Neural cell (in vitro differentiated cells): ENCODE data around the gene ANAPC15. TPM values are rescaled to one million over a fixed set of nuclear protein-coding genes. Genes with fewer than 3 reads are reported as not detected.

Experiments used
- H2AFZ ChIP-seq: fragments of 200-600, 300-800 bp; sonication (generic), shearing (Covaris generic); 2 replicates; pipeline ENCODE4 v1.6.0; 2014; ENCODE audit warnings: low read depth, mild to moderate bottlenecking, antibody characterized with exemption, low read length, moderate library complexity
- H3F3A ChIP-seq: fragments of 200-600 bp; shearing (Covaris generic); 2 replicates; pipeline ENCODE4 v1.6.1; 2016; ENCODE audit warnings: mild to moderate bottlenecking, moderate library complexity, mixed read lengths, antibody characterized with exemption, low read length; ENCODE audit not compliant: insufficient read depth, poor library complexity, severe bottlenecking
- H3K27ac ChIP-seq: fragments of 200-600, 300-800 bp; sonication (generic), shearing (Covaris generic); 2 replicates; pipeline ENCODE4 v1.5.1; 2014; ENCODE audit warnings: mild to moderate bottlenecking, low read length, moderate library complexity
- H3K27me3 ChIP-seq: fragments of 300-800, 200-600 bp; sonication (generic), shearing (Covaris generic); 2 replicates; pipeline ENCODE4 v1.6.0; 2014; ENCODE audit warnings: mild to moderate bottlenecking, low read depth, low read length, moderate library complexity; ENCODE audit not compliant: insufficient read depth
- H3K36me3 ChIP-seq: fragments of 300-800, 200-600 bp; sonication (generic), shearing (Covaris generic); 2 replicates; pipeline ENCODE4 v1.5.1; 2014; ENCODE audit warnings: mild to moderate bottlenecking, antibody characterized with exemption, low read length, moderate library complexity; ENCODE audit not compliant: insufficient read depth
- H3K4me2 ChIP-seq: fragments of 300-800, 200-600 bp; sonication (generic), shearing (Covaris generic); 2 replicates; pipeline ENCODE4 v1.6.0; 2014; ENCODE audit warnings: mild to moderate bottlenecking, low read length
- H3K4me3 ChIP-seq: fragments of 300-800, 200-600 bp; sonication (generic), shearing (Covaris generic); 2 replicates; pipeline ENCODE4 v1.5.1; 2014; ENCODE audit warnings: mild to moderate bottlenecking, low read length, moderate library complexity
- H3K79me2 ChIP-seq: fragments of 200-600 bp; shearing (Covaris generic); replicated peaks from 2 replicates; pipeline ENCODE4 v1.6.0; 2014; ENCODE audit warnings: mild to moderate bottlenecking, low read length, moderate library complexity; ENCODE audit not compliant: insufficient read depth
- H3K9ac ChIP-seq: fragments of 300-800, 200-600 bp; sonication (generic), shearing (Covaris generic); 2 replicates; pipeline ENCODE4 v1.6.1; 2016; ENCODE audit warnings: mild to moderate bottlenecking, low read length, mixed read lengths
- H3K9me2 ChIP-seq: fragments of 200-600 bp; shearing (Covaris generic); 2 replicates; pipeline ENCODE4 v1.6.1; 2016; ENCODE audit warnings: mild to moderate bottlenecking, low read length, mixed read lengths; ENCODE audit not compliant: insufficient read depth
- H3K9me3 ChIP-seq: fragments of 200-600, 300-800 bp; sonication (generic), shearing (Covaris generic); 2 replicates; pipeline ENCODE4 v1.6.1; 2016; ENCODE audit warnings: mild to moderate bottlenecking, mixed run types, low read length, moderate library complexity, mixed read lengths
- H4K20me1 ChIP-seq: fragments of 200-600 bp; shearing (Covaris generic); 2 replicates; pipeline ENCODE4 v1.6.1; 2016; ENCODE audit warnings: mild to moderate bottlenecking, mixed run types; ENCODE audit not compliant: insufficient read depth
- EZH2 ChIP-seq: fragments of 200-600, 300-800 bp; shearing (Covaris generic), sonication (generic); IDR thresholded peaks from 2 replicates; pipeline ENCODE4 v1.6.1; 2014; ENCODE audit warnings: antibody characterized with exemption, low read length, borderline replicate concordance, mild to moderate bottlenecking; ENCODE audit not compliant: insufficient read depth, poor library complexity, severe bottlenecking
- MXI1 ChIP-seq: fragments of 450-650 bp; conservative IDR thresholded peaks from 2 replicates; pipeline ENCODE4 v1.6.1; 2014; ENCODE audit warnings: antibody characterized with exemption, mild to moderate bottlenecking; ENCODE audit not compliant: poor library complexity, severe bottlenecking
- POLR2AphosphoS5 ChIP-seq: IDR thresholded peaks from 2 replicates; pipeline ENCODE4 v1.6.1; 2012
- RAD21 ChIP-seq: fragments of 450-650 bp; conservative IDR thresholded peaks from 2 replicates; pipeline ENCODE4 v1.6.1; 2014; ENCODE audit warnings: antibody characterized with exemption, mild to moderate bottlenecking, moderate library complexity
- SMC3 ChIP-seq: fragments of 450-650 bp; conservative IDR thresholded peaks from 2 replicates; pipeline ENCODE4 v1.6.1; 2014; ENCODE audit warnings: antibody characterized with exemption, mild to moderate bottlenecking, moderate library complexity; ENCODE audit not compliant: poor library complexity
- TAF1 ChIP-seq: IDR thresholded peaks from 2 replicates; pipeline ENCODE4 v1.6.1; 2012; ENCODE audit warnings: low read depth
- polyA plus RNA-seq: library from polyadenylated mRNA; depleted of rRNA; stranded (reverse); fragments of >200 nt; gene quantifications from 2 replicates; pipeline ENCODE4 v1.2.3, GENCODE V29; 2014
- TF ChIP-seq, protein P1 (sequence below): IDR thresholded peaks from 2 replicates; pipeline ENCODE4 v1.6.1; 2012; ENCODE audit warnings: borderline replicate concordance
- TF ChIP-seq, protein P2 (sequence below): fragments of 450-650 bp; IDR thresholded peaks from 2 replicates; pipeline ENCODE4 v1.5.1; 2014; ENCODE audit warnings: antibody characterized with exemption, mild to moderate bottlenecking, moderate library complexity; ENCODE audit not compliant: poor library complexity, severe bottlenecking

The ANAPC15 gene
- polyA plus RNA-seq, 1 donor from 2014 or later = 64.6 TPM

DNA sequence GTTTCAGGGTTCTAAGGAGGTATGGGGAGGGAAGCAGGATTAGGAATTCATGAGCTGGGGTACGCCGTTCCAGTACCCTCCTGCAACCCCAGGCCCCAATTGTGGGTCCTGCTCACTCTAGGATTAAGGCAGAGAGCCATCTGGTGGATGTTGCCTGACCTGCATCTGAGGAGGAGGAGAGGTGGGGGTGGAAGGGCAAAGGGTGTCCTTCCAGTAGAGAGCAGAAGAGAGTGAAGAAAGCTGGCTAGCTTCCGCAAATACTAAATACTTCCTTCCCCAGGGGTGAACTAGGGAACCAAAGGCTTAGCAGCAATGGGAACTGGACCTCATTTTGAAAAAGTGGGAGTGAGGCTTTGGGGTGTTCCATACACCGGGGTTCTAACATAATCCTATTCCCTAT lies 21.2 kb downstream of the ANAPC15 start:
- Histone ChIP-seq H3K4me2 (no peak overlapping the region), H4K20me1 (no peaks in the 10 kb centered on the region), H3K79me2 (no peaks in the 10 kb centered on the region), H3K27me3 (no peaks in the 10 kb centered on the region), H3K9ac (no peak overlapping the region), H3K27ac (no peak overlapping the region), H3F3A (no peaks in the 10 kb centered on the region), H3K9me2 (no peaks in the 10 kb centered on the region), H3K36me3 (no peaks in the 10 kb centered on the region), H3K4me3 (no peak overlapping the region), H2AFZ (no peak overlapping the region), H3K9me3 (no peaks in the 10 kb centered on the region)
- TF ChIP-seq RAD21 (peak; percentile 79), SMC3 (peak; percentile 92), POLR2AphosphoS5 (no peak)
- TF ChIP-seq, protein P1, sequence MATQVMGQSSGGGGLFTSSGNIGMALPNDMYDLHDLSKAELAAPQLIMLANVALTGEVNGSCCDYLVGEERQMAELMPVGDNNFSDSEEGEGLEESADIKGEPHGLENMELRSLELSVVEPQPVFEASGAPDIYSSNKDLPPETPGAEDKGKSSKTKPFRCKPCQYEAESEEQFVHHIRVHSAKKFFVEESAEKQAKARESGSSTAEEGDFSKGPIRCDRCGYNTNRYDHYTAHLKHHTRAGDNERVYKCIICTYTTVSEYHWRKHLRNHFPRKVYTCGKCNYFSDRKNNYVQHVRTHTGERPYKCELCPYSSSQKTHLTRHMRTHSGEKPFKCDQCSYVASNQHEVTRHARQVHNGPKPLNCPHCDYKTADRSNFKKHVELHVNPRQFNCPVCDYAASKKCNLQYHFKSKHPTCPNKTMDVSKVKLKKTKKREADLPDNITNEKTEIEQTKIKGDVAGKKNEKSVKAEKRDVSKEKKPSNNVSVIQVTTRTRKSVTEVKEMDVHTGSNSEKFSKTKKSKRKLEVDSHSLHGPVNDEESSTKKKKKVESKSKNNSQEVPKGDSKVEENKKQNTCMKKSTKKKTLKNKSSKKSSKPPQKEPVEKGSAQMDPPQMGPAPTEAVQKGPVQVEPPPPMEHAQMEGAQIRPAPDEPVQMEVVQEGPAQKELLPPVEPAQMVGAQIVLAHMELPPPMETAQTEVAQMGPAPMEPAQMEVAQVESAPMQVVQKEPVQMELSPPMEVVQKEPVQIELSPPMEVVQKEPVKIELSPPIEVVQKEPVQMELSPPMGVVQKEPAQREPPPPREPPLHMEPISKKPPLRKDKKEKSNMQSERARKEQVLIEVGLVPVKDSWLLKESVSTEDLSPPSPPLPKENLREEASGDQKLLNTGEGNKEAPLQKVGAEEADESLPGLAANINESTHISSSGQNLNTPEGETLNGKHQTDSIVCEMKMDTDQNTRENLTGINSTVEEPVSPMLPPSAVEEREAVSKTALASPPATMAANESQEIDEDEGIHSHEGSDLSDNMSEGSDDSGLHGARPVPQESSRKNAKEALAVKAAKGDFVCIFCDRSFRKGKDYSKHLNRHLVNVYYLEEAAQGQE = no peak
- TF ChIP-seq, protein P2, sequence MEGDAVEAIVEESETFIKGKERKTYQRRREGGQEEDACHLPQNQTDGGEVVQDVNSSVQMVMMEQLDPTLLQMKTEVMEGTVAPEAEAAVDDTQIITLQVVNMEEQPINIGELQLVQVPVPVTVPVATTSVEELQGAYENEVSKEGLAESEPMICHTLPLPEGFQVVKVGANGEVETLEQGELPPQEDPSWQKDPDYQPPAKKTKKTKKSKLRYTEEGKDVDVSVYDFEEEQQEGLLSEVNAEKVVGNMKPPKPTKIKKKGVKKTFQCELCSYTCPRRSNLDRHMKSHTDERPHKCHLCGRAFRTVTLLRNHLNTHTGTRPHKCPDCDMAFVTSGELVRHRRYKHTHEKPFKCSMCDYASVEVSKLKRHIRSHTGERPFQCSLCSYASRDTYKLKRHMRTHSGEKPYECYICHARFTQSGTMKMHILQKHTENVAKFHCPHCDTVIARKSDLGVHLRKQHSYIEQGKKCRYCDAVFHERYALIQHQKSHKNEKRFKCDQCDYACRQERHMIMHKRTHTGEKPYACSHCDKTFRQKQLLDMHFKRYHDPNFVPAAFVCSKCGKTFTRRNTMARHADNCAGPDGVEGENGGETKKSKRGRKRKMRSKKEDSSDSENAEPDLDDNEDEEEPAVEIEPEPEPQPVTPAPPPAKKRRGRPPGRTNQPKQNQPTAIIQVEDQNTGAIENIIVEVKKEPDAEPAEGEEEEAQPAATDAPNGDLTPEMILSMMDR = peak; percentile 84

DNA sequence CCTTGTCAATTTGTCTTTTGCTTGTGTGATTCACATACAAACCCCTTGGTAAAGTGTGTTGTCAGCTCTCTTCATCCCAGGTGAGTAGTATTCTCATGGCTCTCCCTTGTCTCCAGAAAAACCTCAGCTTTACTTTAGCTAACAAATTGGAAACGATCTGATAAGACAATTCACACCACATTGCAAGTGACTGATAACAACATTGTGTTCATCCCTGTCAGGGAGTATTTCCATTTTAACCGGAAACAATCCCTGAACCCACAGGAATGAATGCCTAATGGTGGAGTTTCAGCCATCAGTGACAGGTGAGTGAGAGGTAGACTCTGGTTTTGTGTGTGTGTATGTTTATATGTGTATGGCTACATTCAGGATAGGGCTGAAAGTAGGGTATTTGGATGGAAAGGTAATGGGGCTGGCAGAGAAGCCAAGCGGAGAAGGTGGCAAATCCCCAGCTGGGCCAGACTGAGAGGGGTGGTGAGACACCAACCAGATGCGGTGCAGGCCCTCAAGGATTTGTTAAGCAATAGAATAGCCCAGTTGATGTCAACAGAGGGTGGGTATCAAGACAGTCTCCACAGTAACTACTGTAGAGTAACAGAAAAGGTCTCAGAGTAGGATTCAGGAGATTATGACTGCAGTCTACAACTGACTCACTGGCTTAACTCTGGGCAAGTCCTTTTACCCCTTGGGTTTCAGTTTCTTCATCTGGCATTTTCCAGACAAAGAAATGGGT lies 24.3 kb downstream of the ANAPC15 start:
- no peaks in the 10 kb centered on the region for H3K36me3 ChIP-seq

More for the DNA sequence above, 24.3 kb downstream of the ANAPC15 start:
- no peaks in the 10 kb centered on the region for H3F3A ChIP-seq
- H3K27ac ChIP-seq = no peak overlapping the region
- H4K20me1 ChIP-seq = no peaks in the 10 kb centered on the region
- TF ChIP-seq, protein P2 = no peak
- TF ChIP-seq RAD21 (no peak), EZH2 (no peak), TAF1 (no peak), SMC3 (no peak), MXI1 (no peak), POLR2AphosphoS5 (no peak)
- TF ChIP-seq, protein P1 = no peak
- no peak overlapping the region for H2AFZ ChIP-seq
- H3K27me3 ChIP-seq = no peaks in the 10 kb centered on the region
- no peaks in the 10 kb centered on the region for H3K9me2 ChIP-seq
- H3K9ac ChIP-seq = no peak overlapping the region
- H3K4me3 ChIP-seq = no peak overlapping the region
- H3K4me2 ChIP-seq = no peak overlapping the region
- no peaks in the 10 kb centered on the region for H3K79me2 ChIP-seq
- no peaks in the 10 kb centered on the region for H3K9me3 ChIP-seq
